Measurements from ENCODE around the gene BBS4.

BBS4 gene

DNA sequence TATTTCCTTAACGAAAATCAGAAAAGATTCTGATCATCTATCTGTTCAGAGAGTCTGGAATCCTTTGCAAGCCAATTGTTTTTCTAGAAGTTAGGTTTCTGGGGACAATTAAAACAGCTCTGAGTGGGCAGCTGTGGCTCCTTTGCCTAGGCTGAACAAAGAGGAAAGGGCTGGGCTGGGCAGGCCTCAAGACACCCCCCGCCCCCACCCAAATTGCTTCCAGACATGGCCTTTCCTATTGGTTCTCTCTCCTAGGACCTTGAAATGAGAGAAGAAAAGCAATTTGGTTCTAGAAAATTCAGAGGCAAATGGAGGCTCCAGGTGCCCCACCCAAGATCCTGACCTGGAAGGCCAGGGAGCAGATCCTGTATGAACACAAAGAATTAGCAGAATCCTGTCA, 99.8 kb downstream of the BBS4 start:
- DNase-seq (ENCODE audit: low spot score) = no peak
- Histone ChIP-seq H3K9me3 (ENCODE audit: severe bottlenecking) (no peaks in the 10 kb centered on the region), H3K4me1 (ENCODE audit: insufficient read depth, poor library complexity, severe bottlenecking) (no peaks in the 10 kb centered on the region), H3K4me3 (ENCODE audit: severe bottlenecking) (no peak overlapping the region), H3K36me3 (ENCODE audit: low read depth) (peaks cover 10% of the 10 kb centered on the region; the same call in 1 of the 2 replicates), H3K27me3 (ENCODE audit: insufficient read depth, poor library complexity, severe bottlenecking) (no peaks in the 10 kb centered on the region), H3K27ac (ENCODE audit: poor library complexity, severe bottlenecking) (no peak overlapping the region)
- TF ChIP-seq, protein P1, sequence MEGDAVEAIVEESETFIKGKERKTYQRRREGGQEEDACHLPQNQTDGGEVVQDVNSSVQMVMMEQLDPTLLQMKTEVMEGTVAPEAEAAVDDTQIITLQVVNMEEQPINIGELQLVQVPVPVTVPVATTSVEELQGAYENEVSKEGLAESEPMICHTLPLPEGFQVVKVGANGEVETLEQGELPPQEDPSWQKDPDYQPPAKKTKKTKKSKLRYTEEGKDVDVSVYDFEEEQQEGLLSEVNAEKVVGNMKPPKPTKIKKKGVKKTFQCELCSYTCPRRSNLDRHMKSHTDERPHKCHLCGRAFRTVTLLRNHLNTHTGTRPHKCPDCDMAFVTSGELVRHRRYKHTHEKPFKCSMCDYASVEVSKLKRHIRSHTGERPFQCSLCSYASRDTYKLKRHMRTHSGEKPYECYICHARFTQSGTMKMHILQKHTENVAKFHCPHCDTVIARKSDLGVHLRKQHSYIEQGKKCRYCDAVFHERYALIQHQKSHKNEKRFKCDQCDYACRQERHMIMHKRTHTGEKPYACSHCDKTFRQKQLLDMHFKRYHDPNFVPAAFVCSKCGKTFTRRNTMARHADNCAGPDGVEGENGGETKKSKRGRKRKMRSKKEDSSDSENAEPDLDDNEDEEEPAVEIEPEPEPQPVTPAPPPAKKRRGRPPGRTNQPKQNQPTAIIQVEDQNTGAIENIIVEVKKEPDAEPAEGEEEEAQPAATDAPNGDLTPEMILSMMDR (IDR thresholded peaks at IDR 0.05; ENCODE audit: poor library complexity, severe bottlenecking) = no peak
- no peak for ATAC-seq (ENCODE audit: low read depth)

GRCh38 chr15:72786242-72786641, 100.2 kb downstream of the BBS4 start:
- ATAC-seq (ENCODE audit: low read depth) (no peak), DNase-seq (ENCODE audit: low spot score) (no peak)
- Histone ChIP-seq H3K9me3 (ENCODE audit: severe bottlenecking) (no peaks in the 10 kb centered on the region), H3K27me3 (ENCODE audit: insufficient read depth, poor library complexity, severe bottlenecking) (no peaks in the 10 kb centered on the region), H3K4me3 (ENCODE audit: severe bottlenecking) (no peak overlapping the region), H3K27ac (ENCODE audit: poor library complexity, severe bottlenecking) (no peak overlapping the region), H3K36me3 (ENCODE audit: low read depth) (peaks cover 8% of the 10 kb centered on the region; the same call in 1 of the 2 replicates), H3K4me1 (ENCODE audit: insufficient read depth, poor library complexity, severe bottlenecking) (no peaks in the 10 kb centered on the region)
- TF ChIP-seq, protein P1 (IDR thresholded peaks at IDR 0.05; ENCODE audit: poor library complexity, severe bottlenecking) = no peak

DNA sequence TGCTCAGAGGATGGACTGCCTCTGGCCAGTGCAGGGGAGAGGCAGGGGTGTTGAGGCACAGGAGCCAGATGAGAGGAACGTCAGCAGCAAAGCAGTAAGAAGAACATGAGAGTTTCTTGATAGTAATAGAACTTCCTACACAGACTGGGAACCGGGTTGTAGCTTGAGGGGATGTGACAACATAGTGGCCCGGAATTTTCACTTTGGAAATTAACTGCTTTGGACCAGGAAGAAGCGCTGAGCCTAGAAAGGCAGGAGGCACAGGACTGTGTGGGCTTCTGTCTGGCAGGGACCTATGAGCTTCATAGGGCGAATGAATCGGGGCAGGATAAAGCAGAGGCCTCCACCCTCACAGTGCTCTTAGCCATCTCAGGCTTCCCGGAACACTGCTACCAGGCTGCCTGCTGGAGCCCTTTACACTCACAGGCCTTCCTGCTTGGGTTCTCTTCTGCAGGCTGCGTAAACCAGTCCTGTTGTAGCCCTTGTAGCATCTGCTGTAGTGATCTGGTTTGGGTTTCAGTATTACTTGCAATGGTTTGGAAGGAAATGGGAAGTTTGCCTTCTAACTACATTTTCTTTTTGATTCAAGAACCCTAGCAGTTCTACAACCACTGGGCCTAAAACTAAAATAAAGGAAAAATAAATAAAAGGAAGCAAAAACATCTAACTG, 100.8 kb downstream of the BBS4 start:
- ATAC-seq (ENCODE audit: low read depth) = no peak
- Histone ChIP-seq H3K9me3 (ENCODE audit: severe bottlenecking) (no peaks in the 10 kb centered on the region), H3K4me3 (ENCODE audit: severe bottlenecking) (no peak overlapping the region), H3K4me1 (ENCODE audit: insufficient read depth, poor library complexity, severe bottlenecking) (no peaks in the 10 kb centered on the region), H3K36me3 (ENCODE audit: low read depth) (peaks cover 2% of the 10 kb centered on the region; the same call in 1 of the 2 replicates), H3K27me3 (ENCODE audit: insufficient read depth, poor library complexity, severe bottlenecking) (peaks cover 4% of the 10 kb centered on the region), H3K27ac (ENCODE audit: poor library complexity, severe bottlenecking) (no peak overlapping the region)
- no peak for DNase-seq (ENCODE audit: low spot score)
- TF ChIP-seq, protein P1 (IDR thresholded peaks at IDR 0.05; ENCODE audit: poor library complexity, severe bottlenecking) = no peak

DNA sequence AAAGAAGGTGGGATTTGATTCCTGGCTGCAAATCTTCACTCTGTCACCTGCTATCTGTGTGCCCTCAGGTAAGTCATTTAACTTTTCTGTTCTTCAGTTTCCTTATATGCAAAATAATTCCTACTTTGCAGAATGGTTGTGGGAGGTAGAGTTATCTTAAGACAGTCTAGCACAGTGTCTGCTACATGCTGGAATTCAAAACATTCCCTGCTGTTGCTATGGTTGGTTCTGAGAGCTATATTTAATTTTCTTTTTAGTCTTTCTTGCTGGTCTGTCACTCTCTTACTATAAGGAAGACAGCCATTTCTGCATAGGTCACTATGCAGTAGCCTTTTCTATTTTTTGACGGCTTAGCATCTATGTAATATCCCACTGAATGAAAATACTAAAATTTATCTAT, 101.5 kb downstream of the BBS4 start:
- DNase-seq (ENCODE audit: low spot score) = no peak
- Histone ChIP-seq H3K4me1 (ENCODE audit: insufficient read depth, poor library complexity, severe bottlenecking) (no peaks in the 10 kb centered on the region), H3K4me3 (ENCODE audit: severe bottlenecking) (no peak overlapping the region), H3K27me3 (ENCODE audit: insufficient read depth, poor library complexity, severe bottlenecking) (peaks cover 7% of the 10 kb centered on the region), H3K36me3 (ENCODE audit: low read depth) (no peaks in the 10 kb centered on the region), H3K27ac (ENCODE audit: poor library complexity, severe bottlenecking) (no peak overlapping the region), H3K9me3 (ENCODE audit: severe bottlenecking) (no peaks in the 10 kb centered on the region)
- no peak for ATAC-seq (ENCODE audit: low read depth)
- TF ChIP-seq, protein P1 (IDR thresholded peaks at IDR 0.05; ENCODE audit: poor library complexity, severe bottlenecking) = no peak
